Measurements from ENCODE around the gene SCN2B.

SCN2B gene, protein sequence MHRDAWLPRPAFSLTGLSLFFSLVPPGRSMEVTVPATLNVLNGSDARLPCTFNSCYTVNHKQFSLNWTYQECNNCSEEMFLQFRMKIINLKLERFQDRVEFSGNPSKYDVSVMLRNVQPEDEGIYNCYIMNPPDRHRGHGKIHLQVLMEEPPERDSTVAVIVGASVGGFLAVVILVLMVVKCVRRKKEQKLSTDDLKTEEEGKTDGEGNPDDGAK

DNA sequence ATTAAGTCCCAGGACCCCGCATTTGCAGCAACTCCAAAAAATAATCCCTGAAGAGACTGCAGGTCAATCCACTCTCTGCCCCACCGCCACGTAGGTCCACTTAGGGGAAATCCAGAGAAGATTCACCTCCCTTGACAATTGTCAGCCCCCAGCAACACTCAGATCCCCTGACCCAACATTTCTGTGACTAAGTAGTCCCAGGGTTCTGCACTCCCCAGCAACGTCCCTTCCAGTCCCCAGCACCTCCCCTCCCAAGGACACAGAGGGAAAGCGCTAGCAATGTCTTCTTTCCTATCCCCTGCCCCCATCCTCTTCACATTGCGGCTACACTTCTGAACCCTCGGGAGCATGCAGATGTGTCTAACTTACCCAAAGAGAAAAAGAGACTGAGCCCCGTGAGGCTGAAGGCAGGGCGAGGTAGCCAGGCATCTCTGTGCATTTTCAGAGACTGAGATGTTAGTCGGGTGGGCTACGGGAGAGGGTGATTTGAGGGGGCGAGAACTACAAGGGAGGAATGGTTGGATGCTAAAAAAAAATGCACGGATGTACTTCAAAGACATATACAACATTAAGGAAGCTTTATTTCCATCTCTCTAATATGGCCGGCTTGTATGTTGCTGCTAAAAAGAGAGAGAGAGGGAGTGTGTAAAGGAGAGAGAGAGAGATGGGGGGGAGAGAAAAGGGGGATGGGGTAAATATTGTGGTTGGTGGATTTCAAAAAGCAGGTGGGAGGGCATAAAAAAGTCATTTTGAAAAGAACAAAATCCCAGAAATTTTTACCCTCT is at the start of gene SCN2B:
Gene SCN2B (minus strand): TSS at position 647 of the 785 bp plus-strand sequence. CDS start 208 bp downstream, at position 439.
- no peak for FAIRE-seq

DNA sequence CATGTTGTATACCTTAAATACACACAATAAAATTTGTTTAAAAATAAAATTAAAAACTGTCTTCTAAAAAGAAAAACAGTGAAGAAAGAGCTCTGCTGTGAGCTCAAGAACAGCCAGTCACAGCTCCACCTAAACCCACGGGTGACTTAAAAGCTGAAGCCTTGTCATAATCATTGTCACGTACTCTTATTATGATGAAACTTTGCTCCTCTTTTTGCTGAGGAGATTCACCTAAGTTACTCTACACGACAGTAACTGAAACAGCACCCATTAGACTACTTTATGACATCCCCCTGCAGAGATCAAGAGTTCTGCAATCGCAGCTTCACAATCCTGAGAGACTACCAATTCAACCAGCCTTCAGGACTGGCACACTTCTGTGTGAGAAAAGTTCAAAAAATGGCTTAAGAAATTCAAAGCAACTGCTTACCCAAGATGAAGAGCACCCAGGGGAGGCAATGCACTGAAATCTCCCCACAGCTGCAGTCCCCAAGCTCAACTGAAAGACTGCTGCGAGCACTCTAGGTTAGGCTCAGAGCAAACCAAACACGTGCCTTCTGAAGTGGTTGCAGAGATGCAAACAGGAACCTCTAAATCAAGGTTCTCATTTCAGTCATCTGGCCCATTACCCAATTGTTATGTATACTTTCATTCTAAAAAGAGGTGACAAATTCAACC is 48.2 kb upstream of the SCN2B start, which contains the start of gene JAML:
Gene JAML (minus strand): TSS at position 501 of the 678 bp plus-strand sequence. CDS start 10,145 bp downstream, outside the sequence.
- FAIRE-seq, result no peak

DNA sequence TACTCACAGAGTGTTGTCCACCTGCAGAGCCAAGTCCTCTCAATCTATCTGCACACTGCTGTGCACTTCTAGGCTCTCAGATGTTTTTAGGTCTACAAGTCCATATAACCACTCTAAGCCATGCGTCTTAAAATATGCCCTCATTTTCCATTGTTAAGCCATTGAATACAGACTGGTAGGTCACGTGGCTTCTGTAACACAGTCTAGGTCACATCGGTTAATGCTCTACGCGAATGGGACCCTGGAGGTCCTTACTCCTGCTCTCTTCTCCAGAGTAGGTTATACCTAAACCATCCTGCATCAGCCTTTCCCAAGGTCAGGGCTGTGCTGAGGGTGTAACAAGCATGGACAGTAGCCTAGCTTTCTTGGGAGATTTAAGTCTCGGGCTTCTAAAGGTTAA is 47.6 kb upstream of the SCN2B start:
- FAIRE-seq, result no peak

DNA sequence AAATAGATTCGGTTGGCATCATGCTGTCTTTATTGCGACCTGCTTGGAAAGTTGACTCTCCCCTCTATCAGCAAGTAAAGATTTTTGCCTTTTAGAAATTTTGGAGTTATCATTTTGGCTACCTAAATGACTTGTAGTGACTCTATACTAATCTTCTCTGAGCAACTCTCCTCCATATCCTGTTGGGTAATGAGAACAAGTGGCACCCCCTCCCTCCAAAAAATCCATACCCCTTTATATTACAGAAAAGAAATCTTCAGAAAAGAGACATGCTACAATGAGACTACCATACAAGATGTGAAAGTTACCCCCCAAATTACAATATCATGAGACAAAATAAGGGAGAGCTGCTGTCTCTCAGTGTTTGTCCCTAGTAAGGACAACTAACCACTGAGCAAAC is 47.1 kb upstream of the SCN2B start:
- no peak for FAIRE-seq

DNA sequence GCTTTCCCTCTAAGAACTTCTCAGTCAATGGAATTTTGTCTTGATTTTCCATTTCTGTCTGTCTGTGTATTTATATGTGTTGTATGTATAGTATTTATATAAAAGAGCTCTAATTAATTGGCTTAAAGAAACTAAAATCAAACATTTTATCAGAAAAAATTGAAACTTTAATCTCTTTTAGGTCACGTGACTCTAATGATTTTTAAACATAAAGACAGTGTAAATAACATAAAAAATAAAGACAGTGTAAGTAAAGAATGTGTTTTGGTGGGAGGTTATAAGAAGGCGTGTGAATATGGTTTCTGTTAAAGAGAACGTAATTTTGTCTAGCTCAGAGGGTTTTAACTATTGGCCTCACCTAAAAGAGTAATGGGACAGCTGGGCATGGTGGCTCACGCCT is 46.0 kb upstream of the SCN2B start:
- FAIRE-seq, result no peak

DNA sequence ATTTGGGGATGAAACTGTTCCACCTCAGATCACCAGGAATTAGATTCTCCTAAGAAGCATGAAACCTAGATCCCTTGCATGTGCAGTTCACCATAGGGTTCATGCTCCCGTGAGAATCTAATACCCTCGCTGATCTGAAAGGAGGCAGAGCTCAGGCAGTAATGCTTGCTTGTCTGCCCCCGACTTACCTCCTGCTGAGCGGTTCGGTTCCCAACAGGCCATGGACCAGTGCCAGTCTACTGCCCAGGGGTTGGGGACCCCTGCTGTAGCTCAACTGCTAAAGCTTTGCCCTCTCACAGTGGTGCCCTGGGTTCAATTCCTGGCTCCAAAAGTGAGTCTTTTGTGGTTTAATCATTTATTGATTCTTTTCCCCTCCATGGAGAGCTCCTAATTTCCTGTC is 45.0 kb upstream of the SCN2B start:
- FAIRE-seq, result no peak

DNA sequence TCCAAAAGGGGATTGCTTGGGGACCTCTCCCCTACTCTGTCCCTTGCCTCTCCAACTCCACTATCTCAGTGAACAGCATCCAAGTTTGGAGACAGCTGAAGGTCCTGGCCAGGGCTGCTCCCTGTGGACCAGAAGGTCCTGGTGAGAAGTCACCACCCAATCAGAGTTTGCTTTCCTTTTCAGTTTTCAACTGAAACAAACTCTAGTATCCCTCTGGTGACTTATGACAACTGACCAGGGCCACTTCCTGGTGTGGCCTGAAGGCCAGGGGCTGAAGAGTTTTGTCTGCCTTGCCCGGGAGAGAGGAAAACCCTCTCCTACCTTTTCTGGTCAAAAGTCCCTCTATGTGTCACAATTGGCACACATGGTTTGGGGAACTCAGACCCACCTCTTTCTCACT is 43.3 kb upstream of the SCN2B start:
- no peak for FAIRE-seq

DNA sequence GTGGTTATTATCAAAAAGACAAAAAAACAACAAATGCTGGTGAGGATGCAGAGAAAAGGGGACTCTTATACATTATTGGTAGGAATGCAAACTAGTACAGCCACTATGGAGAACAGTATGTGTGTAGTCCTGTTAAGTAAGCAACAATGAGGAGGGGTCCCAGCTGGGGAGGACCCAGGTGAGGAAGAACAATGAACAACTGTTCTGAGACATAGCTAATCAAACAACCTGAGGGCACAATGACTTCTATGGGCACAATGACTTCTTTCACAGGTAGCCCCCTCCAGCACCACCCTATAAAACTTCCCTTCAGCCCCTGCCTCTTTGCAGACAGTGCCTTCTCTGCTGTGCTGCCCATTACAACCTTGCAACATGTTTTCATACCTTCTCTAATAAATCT is 42.8 kb upstream of the SCN2B start:
- FAIRE-seq, result no peak

DNA sequence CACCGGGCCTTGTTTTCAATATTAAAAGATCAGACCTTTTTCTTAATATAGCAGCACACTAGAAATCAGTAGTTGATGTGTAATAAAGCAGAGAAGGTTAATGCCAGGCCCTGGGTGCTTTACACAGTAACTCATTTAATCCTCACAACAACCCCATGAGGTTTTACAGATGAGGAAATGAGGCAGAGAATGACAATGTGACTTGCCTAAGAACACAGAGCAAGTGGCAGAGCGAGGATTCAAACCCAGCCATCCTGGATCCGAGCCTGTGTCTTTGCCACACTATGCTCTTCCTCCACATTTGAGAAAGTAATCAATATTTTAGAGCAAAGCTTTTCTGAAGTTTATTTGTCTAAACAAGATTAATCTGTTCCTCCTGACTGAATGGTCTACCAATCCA is 41.1 kb upstream of the SCN2B start:
- FAIRE-seq, result no peak

DNA sequence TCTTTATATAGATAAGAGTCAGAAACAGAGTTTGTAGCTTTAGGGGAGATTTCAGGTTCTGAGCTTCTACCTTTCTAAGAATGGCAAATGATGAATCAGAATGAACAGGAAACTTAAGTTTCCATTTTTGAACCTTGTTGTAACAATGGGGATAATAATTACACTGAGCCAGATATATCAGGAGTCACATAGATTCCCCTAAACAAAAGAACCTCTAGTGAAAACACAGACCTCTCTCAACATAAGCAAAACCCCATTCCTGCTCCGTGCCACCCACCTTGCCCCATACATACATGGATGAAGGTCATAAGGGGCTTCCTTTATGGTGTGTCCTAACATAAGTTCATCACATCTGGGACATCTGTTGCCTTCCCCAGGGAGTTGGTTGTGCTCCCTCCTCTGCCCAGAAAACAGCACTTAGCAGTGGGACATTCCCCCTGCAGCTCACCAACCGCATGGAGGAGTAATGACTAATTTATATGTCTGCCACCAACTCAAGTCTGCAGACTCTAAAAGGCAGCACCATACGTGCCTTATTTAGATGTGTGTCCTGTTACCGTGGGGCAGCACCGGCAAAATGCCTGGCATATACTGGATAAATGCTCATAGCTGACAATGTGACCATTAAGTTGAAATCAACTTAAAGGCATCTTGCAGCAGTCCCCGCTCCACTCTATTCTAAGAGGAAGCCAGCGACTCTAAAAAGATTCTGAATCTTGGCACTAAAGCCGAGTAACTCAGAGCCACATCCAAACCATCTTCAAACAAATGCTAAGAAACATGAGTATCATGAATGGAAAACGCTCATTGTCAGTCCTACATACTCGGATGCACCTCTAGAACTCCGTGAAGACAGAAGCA is 40.4 kb upstream of the SCN2B start:
- no peak for FAIRE-seq

DNA sequence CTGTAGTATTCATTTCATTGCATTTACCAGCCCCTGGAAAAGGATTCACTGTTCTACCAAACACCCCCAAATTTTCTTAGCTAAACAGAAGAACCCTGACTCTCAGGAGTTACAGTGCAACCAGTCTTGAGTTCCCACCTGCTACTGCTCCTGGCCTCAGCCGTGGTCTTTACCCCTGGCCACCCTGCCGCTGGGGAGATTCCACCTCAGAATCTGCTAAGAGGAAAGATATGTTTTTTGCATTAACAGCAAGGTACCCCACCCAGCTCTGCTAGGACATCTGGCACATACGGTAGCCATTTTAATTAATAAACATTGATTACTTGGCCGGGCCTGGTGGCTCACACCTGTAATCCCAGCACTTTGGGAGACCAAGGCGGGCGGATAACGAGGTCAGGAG is 39.3 kb upstream of the SCN2B start:
- FAIRE-seq, result no peak

DNA sequence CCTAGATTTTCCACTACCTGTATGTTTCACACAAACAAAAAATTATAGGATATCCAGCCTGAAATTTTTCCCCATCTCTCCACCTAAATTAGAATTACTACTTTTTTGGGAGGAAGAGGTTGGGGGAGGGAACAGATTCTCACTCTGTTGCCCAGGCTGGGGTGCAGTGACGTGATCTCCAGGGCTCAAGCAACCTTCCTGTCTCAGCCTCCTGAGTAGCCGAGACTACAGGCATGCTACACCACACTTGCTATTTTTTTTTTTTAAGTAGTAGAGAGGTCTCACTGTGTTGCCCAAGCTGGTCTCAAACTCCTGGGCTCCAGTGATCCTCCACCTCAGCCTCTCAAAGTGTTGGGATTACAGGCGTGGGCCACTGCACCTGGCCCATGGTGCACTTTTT is 38.8 kb upstream of the SCN2B start:
- FAIRE-seq, result no peak

DNA sequence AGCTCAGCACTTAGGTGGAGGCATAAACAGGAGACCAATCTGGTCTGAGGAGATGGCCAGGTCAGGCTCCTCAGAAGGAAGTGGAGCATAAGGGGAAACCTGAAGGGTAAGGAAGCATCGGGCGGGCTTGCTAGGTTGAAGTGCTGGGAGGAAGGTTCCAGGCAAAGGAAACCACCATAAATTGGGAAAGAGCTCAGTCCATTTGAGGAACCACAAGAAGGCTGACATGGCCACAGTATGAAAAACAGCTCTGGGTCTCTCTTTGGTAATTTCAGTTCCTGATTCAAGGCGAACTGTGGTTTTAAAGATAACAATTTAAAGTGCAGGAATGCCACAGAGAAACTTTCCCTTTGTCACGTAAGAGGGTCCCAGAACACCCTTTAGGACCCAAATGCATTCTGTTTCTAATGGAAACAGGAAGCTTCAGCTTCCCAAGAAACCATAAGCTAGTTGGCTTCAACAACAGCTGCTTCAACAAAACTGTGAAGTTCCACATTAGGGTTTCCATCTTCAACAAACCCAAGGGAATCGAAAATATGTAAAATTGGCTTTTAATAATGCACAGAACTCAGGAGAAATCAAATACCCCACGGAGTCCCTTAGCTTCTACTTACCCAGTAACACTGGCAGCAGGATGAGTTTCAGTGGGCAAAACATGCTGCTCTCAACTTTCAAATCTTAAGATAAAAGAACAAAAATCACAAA is 37.9 kb upstream of the SCN2B start:
- no peak for FAIRE-seq

DNA sequence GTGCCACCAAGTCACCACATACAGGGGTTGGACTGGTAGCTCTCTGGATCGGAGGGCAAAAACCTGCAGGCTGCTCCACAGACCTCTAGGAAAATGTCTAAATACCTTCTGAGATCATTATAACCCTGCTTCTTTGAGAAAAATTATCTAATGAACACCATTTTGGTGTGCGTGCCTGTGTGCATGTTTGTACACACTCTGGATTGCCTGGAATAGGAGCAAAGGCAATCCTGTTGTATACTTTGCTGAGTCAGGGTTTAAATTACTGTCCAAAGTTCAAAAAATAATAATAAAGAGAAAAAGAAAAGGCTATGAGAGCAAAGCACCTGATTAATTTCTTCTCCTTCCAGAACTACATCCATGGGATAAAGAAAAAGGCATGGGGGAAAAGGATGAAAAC is 37.3 kb upstream of the SCN2B start:
- no peak for FAIRE-seq

DNA sequence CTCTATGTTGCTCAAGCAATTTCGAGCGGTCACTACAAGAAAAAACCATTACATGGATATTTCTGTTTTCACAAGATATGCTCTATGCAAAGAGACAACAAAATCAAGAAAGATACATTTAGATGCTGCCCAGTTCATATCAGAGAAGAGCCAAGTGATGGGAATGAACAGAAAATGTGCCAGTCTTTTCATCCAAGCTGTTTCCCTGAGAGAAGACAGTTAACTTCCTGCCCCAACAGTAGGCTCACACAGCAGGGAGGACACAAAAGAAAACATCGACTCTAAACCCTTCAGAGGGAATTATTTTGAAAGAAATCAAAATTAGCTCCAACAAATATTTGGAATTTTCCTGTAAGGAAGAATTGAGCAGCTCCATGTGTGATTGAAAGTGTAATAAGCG is 36.8 kb upstream of the SCN2B start:
- no peak for FAIRE-seq

DNA sequence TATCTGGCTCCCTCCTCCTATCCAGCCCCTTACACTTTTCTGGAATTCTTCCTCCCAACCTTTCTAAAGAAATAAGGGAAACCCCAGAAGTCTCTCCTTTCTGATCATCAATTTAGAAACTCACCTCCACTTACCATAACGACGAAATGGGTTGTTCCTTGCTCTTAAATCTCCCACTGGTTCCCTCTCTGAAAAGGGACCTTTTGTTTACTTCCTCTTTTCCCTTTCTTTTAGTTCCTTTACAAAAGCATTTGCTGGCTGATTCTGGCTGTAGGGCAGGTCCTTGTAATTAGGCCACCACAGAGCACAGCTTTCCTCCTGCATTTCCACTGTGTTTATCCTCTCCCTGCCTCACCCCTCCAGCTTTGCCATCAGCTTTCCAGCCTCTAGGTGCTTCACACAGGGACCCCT is 36.3 kb upstream of the SCN2B start:
- no peak for FAIRE-seq

DNA sequence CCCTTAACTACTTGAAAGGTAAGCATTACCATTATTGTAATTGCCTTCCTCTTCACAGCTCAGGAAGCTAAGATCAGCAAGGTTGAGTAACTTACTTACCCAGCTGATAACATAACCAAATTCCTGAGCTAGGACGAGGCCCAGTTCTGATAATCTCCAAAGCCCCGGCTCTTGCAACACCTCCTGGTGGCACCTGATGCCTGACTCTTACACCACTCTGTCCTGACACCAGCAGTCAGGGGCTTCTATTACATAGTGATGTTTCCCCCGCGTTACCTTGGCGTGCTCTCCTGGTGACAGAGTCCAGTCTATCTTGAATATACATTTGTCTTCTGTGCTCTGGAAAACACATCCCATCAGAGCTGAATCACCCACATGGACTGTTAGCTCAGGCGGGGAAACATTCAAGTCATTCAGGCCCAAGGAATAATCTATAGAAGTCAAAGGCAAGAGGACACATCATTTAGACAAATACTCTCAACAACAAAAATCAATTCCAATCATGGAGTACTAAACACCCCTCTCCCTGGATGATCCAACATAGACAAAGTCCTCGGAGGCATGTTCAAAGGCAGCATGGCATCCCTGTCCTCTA is 35.8 kb upstream of the SCN2B start:
- no peak for FAIRE-seq

DNA sequence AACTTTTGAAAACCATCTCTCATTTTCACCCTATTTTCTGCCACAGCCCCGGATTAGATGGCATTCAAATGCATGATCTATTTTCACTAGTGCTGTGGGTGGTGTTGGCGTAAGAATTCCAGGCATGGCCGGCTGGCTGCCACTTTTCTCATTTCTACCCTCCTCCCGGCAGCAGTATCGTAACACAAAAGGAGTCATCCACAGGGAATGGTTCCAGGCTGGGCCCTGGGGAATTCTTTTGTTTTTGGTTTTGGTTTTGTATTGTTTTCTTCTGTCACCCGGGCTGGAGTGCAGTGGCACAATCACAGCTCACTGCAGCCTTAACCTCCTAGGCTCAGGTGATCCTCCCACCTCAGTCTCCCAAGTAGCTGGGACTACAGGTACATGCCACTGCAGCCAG is 34.6 kb upstream of the SCN2B start:
- no peak for FAIRE-seq

DNA sequence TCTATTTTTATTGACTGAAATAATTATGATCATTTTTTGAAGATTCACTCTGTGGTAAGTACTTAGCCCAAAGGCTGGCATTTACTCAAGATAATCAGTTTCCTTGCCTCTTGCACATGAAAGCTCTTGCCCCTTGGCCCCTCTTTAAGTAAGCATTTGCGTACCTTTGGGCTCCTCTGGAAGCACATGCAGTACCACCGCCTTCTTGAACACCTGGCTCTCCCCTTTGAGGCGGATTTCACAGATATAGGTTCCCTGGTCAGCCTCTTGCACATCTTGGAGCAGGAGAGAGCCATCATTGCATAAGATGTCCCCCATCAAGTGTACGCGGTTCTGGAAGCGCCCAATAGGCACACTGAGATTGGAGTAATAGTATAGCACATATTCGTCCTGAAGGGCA is 33.9 kb upstream of the SCN2B start:
- no peak for FAIRE-seq

DNA sequence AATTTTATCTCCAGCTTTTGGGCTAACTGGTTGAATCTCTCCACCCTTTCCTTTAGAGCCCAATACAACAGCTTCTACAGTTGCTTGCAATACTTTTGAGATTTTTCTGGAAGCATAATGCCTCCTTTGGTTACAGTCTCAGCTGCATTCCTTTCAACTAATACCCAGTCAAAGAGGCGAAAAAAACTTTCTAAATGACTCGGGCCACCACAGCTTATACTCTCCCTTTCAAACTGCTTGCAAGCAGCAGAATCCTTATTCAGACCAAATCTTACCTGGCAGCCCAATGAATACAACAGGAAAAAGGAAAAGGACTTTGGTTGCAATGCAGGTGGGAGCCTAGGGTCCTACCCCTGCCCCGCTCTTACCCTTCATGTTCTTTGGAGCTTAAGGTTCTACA is 32.6 kb upstream of the SCN2B start:
- no peak for FAIRE-seq

DNA sequence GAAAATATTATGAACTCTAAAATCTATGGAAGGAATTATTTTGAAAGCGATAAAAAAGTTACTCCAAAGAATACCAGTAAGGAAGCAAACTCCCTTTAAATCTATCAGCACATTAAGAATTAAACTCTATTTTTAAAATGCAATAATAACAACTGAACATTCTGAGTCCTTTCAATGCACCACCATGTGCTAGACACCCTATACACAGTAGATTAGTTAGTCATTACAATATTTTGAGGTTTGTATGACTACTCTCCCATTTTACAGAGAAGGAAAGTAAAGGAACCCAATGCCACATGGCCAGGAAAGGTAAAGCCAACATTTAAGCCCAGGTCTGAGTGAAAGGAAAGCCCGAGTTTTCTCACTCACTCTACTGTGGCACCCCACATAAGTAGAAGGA is 30.6 kb upstream of the SCN2B start:
- FAIRE-seq, result no peak

Data from islet of Langerhans (tissue), 1 donor.